NCI-H345 (cell line): ENCODE results near the gene WDR89.
"Not testable (repeated sequence)": the region's sequence is repeated elsewhere in the genome, so short reads cannot be mapped to it uniquely, and the experiment has no call there.

Source experiments
- DNase-seq: peaks from one replicate; lab custom pipeline; 2025; lab: John Stamatoyannopoulos, UW

Gene WDR89

DNA sequence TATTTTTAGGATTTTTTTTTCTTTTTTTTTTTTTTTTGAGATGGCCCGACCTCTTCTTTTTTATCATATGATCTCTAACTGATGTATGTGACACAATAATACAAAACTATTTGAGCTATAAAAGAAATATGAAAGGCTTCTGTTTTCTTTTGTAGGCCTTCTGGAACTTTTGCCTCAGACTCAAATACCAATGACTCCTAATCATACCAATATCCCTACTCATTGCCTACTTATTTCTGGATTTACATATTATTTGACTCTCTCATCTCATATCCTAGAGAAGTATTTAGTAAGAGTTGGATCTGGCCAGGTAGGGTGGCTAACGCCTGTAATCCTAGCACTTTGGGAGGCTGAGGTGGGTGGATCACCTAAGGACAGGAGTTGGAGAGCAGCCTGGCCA is 12.7 kb upstream of the WDR89 start:
- no peak for DNase-seq

DNA sequence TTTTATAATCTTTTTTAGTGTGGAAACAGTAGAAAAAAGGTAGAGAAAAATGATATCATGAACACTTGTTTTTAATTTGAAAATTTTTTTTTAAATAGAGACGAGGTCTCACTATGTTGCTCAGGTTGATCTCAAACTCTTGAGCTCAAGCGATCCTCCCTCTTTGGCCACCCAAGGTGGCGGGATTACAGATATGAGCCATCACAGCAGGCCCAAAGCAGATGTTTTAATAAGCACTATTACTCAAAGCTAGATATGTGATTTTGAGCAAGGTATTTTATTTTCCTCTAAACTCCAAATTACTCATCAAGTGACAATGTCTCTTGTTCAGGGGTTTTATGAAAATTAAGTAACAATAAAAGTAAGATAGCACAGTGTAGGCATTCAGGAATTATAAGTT is 10.7 kb upstream of the WDR89 start:
- DNase-seq: no peak

DNA sequence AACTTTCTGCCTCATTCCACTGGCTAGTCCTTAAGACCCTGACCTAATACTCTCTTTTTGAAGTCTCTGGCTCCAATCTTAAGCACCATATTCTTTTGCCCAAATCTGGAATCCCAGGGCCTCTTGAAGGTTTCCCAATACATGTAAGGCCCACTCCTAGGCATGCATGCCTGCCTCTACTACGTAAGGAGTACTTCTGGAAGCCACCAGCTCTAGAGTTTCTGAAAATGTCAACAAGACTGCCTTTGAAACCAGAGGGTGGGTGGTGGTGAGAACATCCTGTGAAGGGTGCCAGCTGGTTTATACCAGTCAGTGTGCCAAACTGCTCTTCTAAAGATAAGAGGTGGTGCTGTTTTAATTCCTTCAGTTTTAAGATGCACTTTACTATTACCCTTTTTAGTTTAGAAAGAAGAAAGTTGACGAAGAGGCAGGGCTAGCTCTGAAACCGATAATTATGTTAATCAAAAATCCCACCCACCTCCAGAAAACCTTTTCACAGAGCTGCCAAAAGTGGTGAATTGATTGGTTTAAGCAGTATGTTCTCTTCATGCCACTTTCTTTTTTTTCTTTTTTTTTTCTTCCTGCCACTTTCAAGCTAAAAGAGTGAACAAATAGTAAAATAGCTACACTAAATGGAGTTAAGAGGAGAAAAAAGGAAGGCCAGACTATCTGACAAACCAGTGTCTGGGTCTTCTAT is 8.7 kb upstream of the WDR89 start:
- no peak for DNase-seq

DNA sequence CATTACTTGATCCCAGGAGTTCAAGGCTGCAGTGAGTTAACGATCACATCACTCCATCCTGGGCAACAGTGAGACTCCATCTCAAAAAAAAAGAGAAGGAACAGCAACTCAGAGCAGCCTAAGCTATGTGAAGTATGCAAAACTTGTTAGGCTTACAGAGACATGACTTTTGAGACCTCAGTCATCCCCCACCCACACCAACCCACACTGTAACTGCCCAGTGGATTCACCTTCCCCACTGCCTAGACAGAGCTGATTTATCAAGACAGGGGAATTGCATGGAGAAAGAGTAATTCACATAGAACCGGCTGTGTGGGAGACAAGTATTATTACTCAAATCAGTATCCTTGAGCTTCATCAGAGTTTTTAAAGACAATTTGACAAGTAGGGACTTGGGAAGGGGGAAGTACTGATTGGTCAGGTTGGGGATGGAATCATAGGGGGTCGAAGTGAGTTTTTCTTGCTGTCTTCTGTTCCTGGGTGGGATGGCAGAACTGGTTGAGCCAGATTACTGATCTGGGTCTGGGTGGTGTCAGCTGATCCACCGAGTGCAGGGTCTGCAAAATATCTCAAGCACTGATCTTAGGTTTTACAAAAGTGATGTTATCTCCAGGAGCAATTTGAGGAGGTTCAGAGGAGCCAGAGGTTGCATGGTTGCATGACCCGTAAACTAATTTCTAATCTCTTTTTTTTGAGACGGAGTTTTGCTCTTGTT is 6.2 kb upstream of the WDR89 start:
- DNase-seq: no peak

DNA sequence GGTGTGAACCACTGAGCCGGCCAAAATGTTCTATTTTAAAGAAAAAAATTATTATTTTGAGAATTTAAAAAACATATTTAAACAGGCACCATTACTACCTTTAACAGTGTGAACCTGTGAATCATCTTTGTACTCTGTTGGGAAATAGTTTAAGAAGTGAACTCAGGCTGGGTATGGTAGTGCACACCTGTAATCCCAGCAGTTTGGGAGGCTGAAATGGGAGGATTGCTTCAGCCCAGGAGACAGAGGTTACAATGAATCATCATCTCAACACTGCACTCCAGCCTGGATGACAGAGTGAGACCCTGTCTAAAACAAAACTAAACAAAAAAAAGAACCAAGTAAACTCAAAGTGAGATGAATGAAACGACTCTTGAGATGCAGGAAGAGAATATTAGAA is 3.1 kb upstream of the WDR89 start:
- DNase-seq: no peak

DNA sequence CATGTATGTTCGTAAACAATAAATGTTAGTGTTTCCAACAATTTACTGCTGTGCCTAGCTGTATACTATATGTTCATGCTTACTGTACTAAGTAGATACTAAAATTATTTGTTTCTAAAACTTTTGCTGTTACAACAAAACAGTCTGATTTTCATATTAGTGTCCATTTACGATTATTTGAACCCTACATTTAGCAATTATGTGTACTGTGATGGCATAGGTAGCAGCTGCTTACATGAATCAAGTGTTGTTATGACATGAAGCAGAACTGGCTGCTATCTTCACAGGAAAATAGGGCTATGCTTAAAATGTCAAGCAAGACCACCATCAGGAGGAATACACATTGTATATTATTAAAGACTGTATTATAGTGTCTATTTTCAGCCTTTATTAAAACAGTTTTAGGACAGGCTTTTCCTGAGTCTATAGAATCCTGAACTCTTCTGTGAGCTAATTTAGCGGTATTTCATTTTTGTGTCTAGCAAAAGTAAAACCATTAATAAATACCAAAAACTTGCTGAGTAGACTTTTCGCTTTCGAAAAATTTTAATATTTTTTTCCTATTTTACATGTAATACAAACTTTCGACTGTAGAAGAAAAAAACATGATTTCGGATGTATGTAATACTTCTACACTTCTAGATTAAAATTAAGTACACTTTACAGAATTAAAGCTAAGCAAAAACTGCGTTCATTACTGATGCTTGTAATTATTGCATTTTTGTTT is 1.1 kb upstream of the WDR89 start:
- DNase-seq: no peak

DNA sequence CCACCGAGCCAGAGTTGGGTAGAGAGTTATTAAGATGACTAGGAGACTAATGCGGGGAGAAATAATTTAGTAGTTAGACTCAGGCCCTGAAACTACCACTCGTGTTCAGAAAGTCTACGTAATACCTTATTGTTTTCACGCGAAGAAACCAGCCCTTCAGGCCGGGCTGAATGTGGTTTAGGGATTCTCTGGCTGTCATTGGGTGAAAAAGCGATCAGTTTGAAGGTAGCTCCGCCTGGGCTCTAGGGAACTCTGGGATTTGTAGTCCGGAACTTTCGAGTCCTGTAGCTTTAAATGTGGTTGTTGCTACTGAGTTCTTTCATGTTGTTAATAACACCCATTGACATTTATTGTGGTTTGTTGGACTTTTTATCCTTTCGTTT is 549 bp upstream of the WDR89 start:
- peak; percentile 95 for DNase-seq

DNA sequence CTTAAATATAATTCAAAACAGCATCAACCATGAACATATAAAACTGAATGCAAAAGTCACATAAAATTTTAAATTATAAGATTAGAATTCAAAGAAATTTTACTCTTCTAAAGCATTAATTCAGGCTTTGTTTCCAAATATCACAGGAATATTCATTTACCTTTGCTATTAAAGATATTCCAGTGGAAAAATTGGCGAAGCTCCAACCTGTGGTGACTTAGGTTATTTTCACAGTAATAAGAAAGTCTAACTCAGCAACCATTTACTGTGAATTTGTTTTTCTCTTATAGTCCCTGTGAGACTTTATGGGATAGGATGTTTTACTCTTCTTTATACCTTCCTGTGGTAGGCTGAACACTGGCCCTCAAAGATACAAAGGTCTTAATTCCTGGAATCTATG is 3.2 kb downstream of the WDR89 start:
- DNase-seq: no peak

DNA sequence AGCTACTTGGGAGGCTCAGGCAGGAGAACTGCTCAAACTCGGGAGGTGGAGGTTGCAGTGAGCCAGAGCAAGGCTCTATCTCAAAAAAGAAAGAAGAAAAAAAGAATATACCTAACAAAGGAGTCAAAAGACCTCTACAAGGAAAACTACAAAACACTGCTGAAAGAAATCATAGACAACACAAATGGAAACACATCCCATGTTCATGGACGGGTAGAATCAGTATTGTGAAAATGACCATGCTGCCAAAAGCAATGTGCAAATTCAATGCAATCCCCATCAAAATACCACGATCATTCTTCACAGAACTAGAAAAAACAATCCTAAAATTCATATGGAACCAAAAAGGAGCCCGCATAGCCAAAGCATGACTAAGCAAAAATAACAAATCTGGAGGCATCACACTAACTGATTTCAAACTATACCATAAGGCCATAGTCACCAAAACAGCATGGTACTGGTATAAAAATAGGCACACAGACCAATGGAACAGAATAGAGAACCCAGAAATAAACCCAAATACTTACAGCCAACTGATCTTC is 5.5 kb downstream of the WDR89 start:
- not testable (repeated sequence) for DNase-seq

DNA sequence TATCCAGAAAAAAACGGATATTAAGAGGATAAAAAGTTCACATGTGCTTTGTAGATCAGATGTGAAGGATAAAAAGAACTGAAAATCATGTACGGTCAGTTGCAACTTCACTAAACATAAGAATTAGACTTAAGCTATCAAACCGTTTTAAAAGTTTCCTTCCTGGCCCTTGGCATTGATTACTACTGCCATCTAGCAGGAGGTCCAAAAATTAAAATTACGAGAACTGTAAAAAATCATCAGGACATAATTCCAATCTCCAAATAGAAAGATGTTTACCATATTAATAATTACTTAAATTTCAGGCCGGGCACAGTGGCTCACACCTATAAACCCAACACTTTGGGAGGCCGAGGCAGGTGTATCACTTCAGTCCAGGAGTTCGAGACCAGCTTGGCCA is 7.9 kb downstream of the WDR89 start:
- no peak for DNase-seq

DNA sequence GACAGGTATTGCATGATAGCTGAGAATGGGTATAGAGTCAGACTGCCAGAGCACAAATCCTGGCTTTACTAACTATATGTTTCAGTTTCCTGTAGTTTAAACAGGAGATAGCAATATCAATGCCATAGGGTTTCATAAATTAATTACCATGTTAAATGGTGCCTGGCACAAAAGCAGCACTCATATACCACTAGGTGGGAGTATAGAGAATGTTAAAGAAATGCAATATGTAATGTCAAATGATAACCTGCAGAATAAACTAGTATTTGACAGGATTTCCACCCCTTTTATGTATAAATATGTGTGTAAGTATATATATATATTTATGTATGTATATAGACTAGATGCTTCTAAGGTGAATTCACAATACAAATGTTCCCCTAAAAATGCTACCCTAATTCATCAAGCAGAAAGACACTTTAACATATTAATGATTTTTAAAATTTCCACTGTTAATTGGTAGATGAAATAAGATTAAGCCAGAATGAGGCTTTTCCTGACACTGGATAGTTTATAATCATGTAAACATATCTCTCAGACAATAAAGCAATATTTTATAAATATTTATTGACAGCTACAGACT is 8.6 kb downstream of the WDR89 start:
- DNase-seq: no peak

DNA sequence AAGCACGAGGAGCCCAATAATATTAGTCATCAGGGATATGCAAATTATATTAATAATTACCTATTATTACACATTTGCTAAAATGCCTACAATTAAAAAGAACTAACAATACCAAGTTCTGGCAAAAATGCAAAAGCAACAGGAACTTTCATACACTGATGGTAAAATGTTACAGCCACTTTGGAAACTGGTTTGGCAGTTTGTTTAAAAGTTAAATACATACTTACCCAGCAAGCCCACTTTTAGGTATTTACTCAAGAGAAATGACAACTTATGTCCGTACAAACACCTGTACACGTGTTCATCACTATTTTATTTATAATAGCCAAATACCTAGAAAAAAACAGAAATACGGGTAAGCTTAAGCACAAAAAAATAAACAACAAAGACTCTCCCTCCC is 17.0 kb downstream of the WDR89 start:
- no peak for DNase-seq

DNA sequence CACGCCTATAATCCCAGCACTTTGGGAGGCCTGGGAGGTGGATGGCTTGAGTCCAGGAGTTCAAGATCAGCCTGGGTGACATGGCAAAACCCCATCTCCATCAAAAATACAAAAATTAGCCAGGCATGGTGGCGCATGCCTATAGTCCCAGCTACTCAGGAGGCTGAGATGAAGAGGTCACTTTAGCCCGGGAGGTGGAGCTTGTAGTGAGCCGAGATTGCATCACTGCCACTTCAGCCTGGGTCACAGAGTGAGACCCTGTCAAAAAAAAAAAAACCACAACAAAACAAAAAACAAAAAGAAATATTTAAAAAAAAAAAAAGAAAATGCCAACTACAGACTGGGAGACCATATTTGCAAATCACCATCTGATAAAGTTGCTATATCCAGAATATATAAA is 17.5 kb downstream of the WDR89 start:
- DNase-seq: no peak

DNA sequence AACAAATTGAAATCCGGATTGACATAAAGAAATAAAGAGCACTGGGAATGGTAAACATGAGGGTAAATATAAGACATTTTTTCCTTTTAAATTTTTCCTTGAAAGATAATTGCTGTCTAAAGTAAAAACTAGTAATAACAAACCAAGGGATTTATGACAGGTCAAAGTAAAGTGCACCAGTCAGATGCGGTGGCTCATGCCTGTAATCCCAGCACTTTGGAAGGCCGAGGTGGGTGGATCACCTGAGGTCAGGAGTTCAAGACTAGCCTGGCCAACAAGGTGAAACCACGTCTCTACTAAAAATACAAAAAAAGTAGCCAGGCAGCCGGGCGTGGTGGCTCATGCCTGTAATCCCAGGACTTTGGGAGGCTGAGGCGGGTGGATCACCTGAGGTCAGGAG is 19.7 kb downstream of the WDR89 start:
- DNase-seq: not testable (repeated sequence)

DNA sequence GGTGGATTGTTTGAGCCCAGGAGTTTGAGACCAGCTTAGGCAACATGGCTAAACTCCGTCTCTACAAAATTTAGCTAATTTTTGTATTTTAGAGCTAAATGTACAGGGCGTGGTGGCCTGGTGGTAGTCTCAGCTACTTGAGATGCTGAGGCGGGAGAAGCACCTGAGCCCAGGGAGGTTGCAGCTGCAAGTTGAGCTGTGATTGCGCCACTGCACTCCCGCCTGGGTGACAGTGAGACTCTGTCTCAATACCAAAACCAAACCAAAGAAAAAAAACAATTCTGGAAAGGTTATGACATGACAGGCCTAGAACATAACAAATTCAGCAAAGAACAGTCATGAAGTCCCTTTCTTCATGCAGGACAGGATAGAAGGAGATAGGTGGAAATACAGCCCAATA is 25.7 kb downstream of the WDR89 start:
- no peak for DNase-seq

DNA sequence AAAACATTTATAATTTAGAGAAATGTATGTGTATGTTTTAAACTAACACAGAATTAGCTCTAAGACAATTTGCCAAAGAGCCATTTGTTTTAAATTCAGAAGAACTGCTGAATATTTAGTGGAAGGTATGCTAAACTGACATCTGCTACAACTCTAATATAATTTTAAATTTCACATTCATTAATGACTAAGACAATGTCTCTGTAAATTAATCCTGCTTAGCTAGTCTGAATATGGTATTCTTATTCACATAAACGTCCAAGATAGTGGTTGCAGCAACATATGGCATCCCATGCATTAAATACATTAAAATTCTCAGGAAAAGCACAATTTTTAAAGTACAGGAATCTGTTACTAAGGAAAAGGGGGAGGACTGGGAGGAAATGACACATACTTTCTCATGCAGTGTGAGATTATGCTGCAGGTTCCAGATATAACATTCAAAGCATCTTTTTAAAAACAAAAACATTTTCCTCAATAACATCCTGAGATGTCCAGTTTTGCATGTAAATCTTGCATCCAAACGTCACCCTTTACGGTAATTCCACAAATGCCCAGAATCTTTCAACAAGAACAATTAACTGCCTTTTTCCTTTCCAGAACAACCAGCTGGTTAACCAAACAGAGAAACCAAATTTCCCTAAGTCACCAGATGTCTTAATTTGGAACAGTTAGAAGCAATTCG is 26.9 kb downstream of the WDR89 start:
- no peak for DNase-seq

DNA sequence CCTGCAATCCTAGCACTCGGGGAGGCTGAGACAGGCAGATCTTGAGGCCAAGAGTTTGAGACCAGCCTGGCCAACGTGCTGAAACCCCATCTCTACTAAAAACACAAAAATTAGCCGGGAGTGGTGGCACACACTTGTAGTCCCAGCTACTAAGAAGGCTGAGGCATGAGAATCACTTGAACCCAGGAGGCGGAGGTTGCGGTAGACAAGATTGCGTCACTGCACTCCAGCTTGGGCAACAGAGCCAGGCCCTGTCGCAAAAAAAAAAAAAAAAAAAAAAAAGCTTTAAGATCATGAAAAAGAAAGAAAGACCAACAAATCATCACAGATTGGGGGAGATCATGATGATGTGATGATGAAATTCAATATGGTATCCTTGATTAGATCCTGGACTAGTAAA is 30.6 kb downstream of the WDR89 start:
- no peak for DNase-seq

DNA sequence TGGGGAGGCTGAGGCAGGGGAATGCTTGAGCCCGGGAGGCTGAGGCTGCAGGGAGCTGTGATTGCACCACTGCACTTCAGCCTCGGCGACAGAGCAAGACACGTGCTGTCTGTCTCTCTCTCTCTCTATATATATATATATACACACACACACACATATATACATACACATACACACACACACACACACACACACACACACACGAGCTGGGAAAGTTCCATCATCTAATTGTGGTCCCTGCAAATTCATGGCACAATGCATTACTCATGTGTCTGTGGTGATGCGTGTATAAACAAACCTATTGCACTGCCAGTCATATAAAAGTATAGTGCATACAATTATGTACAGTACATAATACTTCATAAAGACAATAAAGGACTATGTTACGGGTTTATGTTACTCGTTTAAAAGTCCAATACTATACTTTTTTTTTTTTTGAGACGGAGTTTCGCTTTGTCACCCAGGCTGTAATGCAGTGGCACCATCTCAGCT is 36.6 kb downstream of the WDR89 start:
- no peak for DNase-seq

DNA sequence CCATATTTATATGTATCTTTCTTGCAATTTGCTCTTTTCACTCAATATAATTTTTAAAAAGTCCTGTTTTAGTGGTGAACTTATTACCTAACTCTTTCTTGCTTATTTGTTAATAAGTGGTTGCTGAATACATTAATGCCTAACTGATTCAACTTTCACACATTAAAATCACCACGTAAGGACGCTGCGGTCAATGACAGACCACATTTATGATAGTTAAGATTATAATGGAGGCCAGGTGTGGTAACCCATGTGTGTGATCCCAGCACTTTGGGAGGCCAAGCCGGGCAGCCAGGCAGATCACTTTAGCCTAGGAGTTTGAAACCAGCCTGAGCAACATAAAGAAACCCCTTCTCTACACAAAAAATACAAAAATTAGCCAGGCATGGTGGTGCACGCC is 37.0 kb downstream of the WDR89 start:
- DNase-seq: no peak

DNA sequence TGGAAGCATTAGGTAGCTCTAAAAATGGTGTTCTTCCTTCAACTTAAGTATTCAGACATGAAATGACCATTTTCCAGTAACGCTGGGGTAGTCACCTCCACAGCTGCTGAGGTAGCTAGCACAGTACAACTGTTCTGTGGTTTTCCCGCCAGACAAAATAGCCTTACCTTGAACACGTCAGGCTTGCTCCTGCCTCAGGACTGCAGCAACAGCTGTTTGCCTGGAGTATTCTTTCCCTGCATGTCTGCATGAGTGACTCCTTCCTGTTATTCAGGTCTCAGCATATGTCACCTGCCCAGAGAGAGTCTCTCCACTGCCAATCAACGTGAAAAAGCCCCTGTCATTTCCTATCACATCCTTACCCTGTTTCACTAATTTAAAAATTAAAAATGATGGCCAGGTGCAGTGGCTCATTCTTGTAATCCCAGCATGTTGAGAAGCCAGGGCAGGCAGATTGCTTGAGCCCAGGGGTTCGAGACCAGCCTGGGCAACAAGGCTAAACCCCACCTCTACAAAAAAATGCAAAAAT is 37.9 kb downstream of the WDR89 start:
- DNase-seq: no peak

DNA sequence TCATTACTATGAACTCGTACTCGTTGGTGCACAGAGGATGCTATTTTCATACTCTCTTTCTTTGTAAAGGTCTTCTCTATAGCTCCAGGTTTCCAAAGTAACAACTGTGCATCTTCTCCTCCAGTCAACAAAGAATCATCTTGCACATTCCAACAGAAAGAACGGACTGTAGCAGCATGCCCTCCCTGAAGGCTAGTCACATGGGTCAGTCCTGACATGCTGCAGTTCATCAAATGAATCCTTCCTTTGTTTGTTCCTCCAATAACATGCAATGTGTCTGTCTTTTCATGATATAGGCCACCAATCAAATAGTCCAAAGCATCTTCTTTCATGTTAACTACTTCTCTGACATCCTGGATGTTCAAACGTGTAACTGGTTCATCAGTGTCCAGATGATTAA is 42.9 kb downstream of the WDR89 start:
- DNase-seq: no peak
